AG04450 (cell line): Measurements from ENCODE around the gene ARL2. TPM values are rescaled to one million over a fixed set of nuclear protein-coding genes. Genes with fewer than 3 reads are reported as not detected.
"Not testable (repeated sequence)": the region's sequence is repeated elsewhere in the genome, so short reads cannot be mapped to it uniquely, and the experiment has no call there.

Source experiments
- CTCF ChIA-PET: fragments of 300-600, 350-600 bp; formaldehyde crosslinking; extraction: SDS; loops from one replicate; lab custom pipeline; 2022; ENCODE audit warnings: antibody characterized with exemption, inconsistent platforms; lab: Charles Lee
- POLR2A ChIA-PET: fragments of 350-600 bp; formaldehyde crosslinking; extraction: SDS; loops from one replicate; lab custom pipeline; 2021; ENCODE audit warnings: antibody characterized with exemption, inconsistent platforms; lab: Yijun Ruan, JAX
- DNase-seq: peaks from one replicate; pipeline ENCODE4 v3.0.0-alpha.2; 2011; ENCODE audit warnings: low read depth, low spot score
- H3K27ac ChIP-seq: one replicate; pipeline ENCODE4 v1.5.1; 2012; ENCODE audit warnings: low read depth, low read length, control low read depth
- H3K27me3 ChIP-seq: one replicate; pipeline ENCODE4 v1.6.0; 2012; ENCODE audit warnings: low read length; ENCODE audit not compliant: control insufficient read depth, insufficient read depth
- H3K4me3 ChIP-seq: 2 replicates; pipeline ENCODE4 v1.5.1; 2011; ENCODE audit warnings: mild to moderate bottlenecking, low read depth, low read length, control low read depth
- H3K9me3 ChIP-seq: 2 replicates; pipeline ENCODE4 v1.5.1; 2012; ENCODE audit warnings: low read length; ENCODE audit not compliant: control insufficient read depth, insufficient read depth
- CTCF ChIP-seq: IDR thresholded peaks from 2 replicates; pipeline ENCODE4 v1.5.1; 2011; ENCODE audit warnings: low read depth, low read length, control low read depth, inconsistent platforms
- polyA plus RNA-seq: library from polyadenylated mRNA; depleted of rRNA; stranded (reverse); fragments of >200 nt; gene quantifications from 2 replicates; pipeline ENCODE4 v1.2.3, GENCODE V29; 2011

ARL2 gene
- polyA plus RNA-seq, 1 experiment, result 60.7 TPM

- no peak for TF ChIP-seq CTCF
- Histone ChIP-seq H3K27ac (no peak overlapping the region), H3K27me3 (no peaks in the 10 kb centered on the region), H3K9me3 (no peaks in the 10 kb centered on the region; the same call in 1 of the 2 replicates), H3K4me3 (no peak overlapping the region)
- POLR2A ChIA-PET, result no interaction called here
- DNase-seq, result no peak
- CTCF ChIA-PET, result no interaction called here
Observed at GRCh38 chr11:65016705-65017104, 2.7 kb downstream of the ARL2 start.

- Histone ChIP-seq H3K27ac (no peak overlapping the region), H3K9me3 (no peaks in the 10 kb centered on the region; the same call in 1 of the 2 replicates), H3K27me3 (no peaks in the 10 kb centered on the region), H3K4me3 (no peak overlapping the region)
- DNase-seq, result no peak
- TF ChIP-seq CTCF, result no peak
- CTCF ChIA-PET, result no interaction called here
- POLR2A ChIA-PET, result no interaction called here
Observed at GRCh38 chr11:65017937-65018336, 4.0 kb downstream of the ARL2 start.

GRCh38 chr11:65019824-65020223 is 5.9 kb downstream of the ARL2 start:
- DNase-seq, result no peak
- H3K27me3 ChIP-seq, result no peaks in the 10 kb centered on the region
- ChIA-PET CTCF (no interaction called here), POLR2A (no interaction called here)
- H3K27ac ChIP-seq, result no peak overlapping the region
- no peak overlapping the region for H3K4me3 ChIP-seq
- TF ChIP-seq CTCF, result no peak
- H3K9me3 ChIP-seq, result no peaks in the 10 kb centered on the region

- Histone ChIP-seq H3K4me3 (no peak overlapping the region), H3K9me3 (no peaks in the 10 kb centered on the region), H3K27ac (no peak overlapping the region), H3K27me3 (no peaks in the 10 kb centered on the region)
- DNase-seq, result no peak
- CTCF ChIA-PET, result interaction anchor here (0.6 kb wide), 1 partner anchor 11 kb away, joined by 3 read pairs; no protein-coding TSS in a partner anchor
- no peak for TF ChIP-seq CTCF
- POLR2A ChIA-PET, result no interaction called here
Observed at GRCh38 chr11:65021003-65021402, 7.0 kb downstream of the ARL2 start.

GRCh38 chr11:65021509-65021908 is 7.5 kb downstream of the ARL2 start:
- TF ChIP-seq CTCF, result no peak
- no peaks in the 10 kb centered on the region for H3K27me3 ChIP-seq

GRCh38 chr11:65023502-65023901 is 9.5 kb downstream of the ARL2 start:
- H3K4me3 ChIP-seq, H3K27me3 ChIP-seq: not testable (repeated sequence)

More at GRCh38 chr11:65021509-65021908, 7.5 kb downstream of the ARL2 start:
- H3K4me3 ChIP-seq, result no peak overlapping the region
- H3K9me3 ChIP-seq, result no peaks in the 10 kb centered on the region
- no peak overlapping the region for H3K27ac ChIP-seq
- ChIA-PET CTCF (interaction anchor here (0.6 kb wide), 1 partner anchor 12 kb away, joined by 3 read pairs; no protein-coding TSS in a partner anchor), POLR2A (no interaction called here)
- no peak for DNase-seq

More at GRCh38 chr11:65023502-65023901, 9.5 kb downstream of the ARL2 start:
- H3K9me3 ChIP-seq, H3K27ac ChIP-seq, POLR2A ChIA-PET, DNase-seq: not testable (repeated sequence)
- CTCF ChIA-PET, result interaction anchor here (1.0 kb wide), 1 partner anchor 11 kb away, joined by 3 read pairs; no protein-coding TSS in a partner anchor
